Epithelial cell of proximal tubule (primary cell): ENCODE data around the gene TTC32. TPM values are rescaled to one million over a fixed set of nuclear protein-coding genes. Genes with fewer than 3 reads are reported as not detected.

ENCODE experiments used
- DNase-seq: peaks from one replicate; pipeline ENCODE4 v3.0.0-alpha.2; 2011; ENCODE audit warnings: low read depth
- H3K4me3 ChIP-seq: 2 replicates; pipeline ENCODE4 v1.5.1; 2011; ENCODE audit warnings: low read depth, mild to moderate bottlenecking, low read length
- total RNA-seq: library from RNA; depleted of rRNA; stranded (reverse); fragments of >200 nt; gene quantifications from 2 replicates; pipeline ENCODE4 v1.2.3, GENCODE V29; 2015
- TF ChIP-seq, protein P1 (sequence below): conservative IDR thresholded peaks from 2 replicates; pipeline ENCODE4 v1.5.1; 2012; ENCODE audit warnings: low read depth, mild to moderate bottlenecking, low read length

TTC32 gene
- total RNA-seq, 1 donor from 2014 or later: 6.5 TPM

- TF ChIP-seq, protein P1, sequence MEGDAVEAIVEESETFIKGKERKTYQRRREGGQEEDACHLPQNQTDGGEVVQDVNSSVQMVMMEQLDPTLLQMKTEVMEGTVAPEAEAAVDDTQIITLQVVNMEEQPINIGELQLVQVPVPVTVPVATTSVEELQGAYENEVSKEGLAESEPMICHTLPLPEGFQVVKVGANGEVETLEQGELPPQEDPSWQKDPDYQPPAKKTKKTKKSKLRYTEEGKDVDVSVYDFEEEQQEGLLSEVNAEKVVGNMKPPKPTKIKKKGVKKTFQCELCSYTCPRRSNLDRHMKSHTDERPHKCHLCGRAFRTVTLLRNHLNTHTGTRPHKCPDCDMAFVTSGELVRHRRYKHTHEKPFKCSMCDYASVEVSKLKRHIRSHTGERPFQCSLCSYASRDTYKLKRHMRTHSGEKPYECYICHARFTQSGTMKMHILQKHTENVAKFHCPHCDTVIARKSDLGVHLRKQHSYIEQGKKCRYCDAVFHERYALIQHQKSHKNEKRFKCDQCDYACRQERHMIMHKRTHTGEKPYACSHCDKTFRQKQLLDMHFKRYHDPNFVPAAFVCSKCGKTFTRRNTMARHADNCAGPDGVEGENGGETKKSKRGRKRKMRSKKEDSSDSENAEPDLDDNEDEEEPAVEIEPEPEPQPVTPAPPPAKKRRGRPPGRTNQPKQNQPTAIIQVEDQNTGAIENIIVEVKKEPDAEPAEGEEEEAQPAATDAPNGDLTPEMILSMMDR: no peak
- H3K4me3 ChIP-seq: no peak overlapping the region
- no peak for DNase-seq
These were observed 44.0 kb downstream of the TTC32 start for GRCh38 chr2:19857806-19858205.

DNA sequence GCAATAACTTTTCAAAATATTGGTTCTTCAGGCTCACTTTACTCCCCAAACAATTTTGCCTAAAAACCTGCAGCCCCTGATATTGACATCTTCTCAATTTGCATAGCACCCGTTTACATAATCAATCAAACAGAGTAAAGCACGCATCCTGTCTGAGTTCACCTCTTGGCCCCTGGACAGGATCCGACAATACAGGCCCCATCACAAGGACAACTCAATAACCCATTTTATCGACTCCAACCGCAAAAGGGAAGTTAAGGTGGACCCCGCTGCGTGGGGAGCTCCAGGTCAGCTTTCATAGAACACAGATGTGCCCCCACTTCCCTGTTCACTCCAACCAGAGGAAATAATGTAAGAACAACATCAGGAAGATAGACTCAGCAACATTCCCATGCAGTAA lies 44.7 kb downstream of the TTC32 start:
- no peak for DNase-seq
- TF ChIP-seq, protein P1: no peak
- H3K4me3 ChIP-seq: no peak overlapping the region

DNA sequence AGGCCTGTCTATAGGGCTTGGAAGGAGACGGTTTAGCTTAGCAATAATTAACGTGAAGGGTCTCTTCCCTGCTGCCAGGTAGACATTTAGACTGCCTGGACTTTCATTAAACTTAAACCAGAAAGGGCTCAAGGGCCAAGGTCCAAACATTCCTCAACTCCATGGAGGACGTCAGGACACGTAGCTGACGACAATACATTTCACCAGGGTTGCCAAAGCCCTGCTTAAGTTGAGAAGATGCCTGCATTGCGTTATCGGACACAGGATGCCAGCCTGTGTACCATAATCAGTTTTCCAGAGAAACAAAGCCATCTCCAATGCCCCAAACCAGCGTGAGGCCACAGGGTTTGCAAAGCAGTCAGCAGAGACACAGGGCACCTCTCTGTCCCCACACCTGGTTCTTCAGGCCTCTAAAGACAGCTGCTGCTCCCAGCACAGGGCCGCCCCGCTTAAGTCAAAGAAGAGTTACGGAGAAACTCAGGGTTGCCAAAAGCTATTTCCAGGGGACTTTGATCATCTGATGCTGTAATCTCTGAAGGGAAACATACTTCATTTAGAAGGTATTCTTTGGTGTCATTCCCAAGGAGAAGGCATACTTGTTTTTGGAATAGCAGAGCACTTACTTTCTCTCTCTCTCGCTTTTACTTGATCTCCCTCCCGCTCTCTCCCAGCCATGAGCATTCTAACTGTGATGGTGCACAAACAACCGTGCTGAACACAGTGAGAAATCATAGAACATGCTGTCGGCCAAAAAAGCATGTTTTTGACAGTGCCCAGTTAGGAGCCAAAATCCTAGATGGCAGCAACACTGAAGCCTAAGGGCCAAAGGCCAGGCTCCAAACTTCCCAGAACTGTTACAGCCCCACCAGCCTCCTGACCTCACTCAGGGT lies 46.0 kb downstream of the TTC32 start:
- H3K4me3 ChIP-seq: no peak overlapping the region
- no peak for DNase-seq
- TF ChIP-seq, protein P1: no peak

GRCh38 chr2:19854596-19855541 lies 46.9 kb downstream of the TTC32 start:
- no peak overlapping the region for H3K4me3 ChIP-seq
- DNase-seq: no peak
- TF ChIP-seq, protein P1: no peak

- no peak overlapping the region for H3K4me3 ChIP-seq
- TF ChIP-seq, protein P1: peak; percentile 53
- no peak for DNase-seq
These were observed 50.6 kb downstream of the TTC32 start for GRCh38 chr2:19851116-19851695.

DNA sequence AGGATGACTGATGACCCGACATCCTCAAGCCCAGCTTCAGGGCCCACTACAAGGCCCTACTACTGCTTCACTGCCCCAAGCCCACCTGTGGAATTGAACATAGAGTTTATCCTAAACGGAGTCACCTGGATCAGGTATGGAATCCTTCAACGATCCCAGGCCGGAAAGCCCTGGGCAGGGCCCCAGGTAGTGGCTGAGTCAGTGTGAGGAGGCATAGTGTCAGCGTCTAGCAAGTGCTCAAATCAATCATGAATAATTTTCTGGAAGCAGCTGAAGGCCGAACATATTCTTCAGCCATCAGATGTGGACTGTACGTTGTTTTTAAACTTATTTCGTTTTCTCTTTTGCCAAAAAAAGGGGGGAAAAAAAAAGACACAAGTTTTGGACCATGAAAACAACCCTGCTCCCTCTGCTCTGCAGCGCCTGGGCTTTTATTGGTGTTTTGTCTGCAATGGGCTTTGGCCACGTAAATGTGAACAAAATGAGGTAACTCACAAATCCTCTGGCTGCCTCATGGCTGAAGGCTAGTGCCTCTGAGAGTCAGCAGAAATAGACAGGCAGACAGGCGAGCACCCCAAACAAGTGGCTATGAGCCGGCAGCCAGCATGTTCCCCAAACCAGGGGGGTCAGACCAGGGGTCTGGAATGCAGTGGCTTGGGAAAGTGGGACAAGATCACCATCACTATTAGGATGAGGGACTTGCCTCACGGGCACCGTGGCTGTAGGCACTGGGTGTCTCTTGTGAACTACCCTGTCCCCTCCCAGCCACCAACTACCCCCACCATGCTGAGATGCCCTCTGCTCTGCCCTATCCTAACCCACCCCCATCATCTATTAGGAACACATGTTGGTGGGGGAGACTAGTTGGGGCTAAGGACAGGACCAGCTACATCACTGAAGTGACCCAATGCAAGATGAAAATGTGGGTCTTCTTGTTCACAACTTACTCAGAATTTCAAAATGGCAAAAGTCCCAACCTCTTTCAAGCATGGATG lies 51.4 kb downstream of the TTC32 start:
- DNase-seq: no peak
- H3K4me3 ChIP-seq: no peak overlapping the region
- TF ChIP-seq, protein P1: no peak
